DOHH2 (cell line): Measurements from ENCODE around the gene COL4A1.

Experiments used
- EZH2phosphoT487 ChIP-seq: fragments of 200-600 bp; sonication (generic); IDR thresholded peaks from 2 replicates; pipeline ENCODE4 v1.6.1; 2017; ENCODE audit warnings: borderline replicate concordance, mild to moderate bottlenecking, antibody characterized with exemption, low read length, moderate library complexity, mixed read lengths
- TF ChIP-seq, protein P1 (sequence below): fragments of 200-600 bp; sonication (generic); IDR thresholded peaks from one replicate; pipeline ENCODE4 v1.5.1; 2014; ENCODE audit warnings: antibody characterized with exemption, mild to moderate bottlenecking, low read depth, low read length; ENCODE audit not compliant: poor library complexity, severe bottlenecking

DNA sequence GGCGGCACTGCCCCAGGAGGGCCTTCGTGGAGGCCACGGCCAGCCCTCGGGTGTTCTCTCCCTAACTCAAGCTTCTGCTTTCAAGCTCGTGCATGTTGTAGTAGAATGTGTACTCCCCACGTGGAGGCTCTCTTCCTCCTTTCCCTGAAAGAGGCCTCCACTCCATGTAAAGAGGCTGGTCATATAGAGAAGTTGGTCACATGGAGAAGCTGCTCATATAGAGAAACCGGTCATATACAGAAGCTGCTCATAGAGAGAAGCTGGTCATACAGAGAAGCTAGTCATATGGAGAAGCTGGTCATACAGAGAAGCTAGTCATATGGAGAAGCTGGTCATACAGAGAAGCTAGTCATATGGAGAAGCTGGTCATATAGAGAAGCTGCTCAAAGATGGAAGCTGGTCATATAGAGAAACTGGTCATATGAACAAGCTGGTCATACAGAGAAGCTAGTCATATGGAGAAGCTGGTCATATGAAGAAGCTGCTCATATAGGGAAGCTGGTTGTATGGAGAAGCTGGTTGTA is 152.5 kb downstream of the COL4A1 start:
- TF ChIP-seq EZH2phosphoT487: no peak
- TF ChIP-seq, protein P1, sequence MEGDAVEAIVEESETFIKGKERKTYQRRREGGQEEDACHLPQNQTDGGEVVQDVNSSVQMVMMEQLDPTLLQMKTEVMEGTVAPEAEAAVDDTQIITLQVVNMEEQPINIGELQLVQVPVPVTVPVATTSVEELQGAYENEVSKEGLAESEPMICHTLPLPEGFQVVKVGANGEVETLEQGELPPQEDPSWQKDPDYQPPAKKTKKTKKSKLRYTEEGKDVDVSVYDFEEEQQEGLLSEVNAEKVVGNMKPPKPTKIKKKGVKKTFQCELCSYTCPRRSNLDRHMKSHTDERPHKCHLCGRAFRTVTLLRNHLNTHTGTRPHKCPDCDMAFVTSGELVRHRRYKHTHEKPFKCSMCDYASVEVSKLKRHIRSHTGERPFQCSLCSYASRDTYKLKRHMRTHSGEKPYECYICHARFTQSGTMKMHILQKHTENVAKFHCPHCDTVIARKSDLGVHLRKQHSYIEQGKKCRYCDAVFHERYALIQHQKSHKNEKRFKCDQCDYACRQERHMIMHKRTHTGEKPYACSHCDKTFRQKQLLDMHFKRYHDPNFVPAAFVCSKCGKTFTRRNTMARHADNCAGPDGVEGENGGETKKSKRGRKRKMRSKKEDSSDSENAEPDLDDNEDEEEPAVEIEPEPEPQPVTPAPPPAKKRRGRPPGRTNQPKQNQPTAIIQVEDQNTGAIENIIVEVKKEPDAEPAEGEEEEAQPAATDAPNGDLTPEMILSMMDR: no peak
